ENCODE data around the gene ZNF740.

Gene ZNF740

GRCh38 chr12:53214221-53214620 lies 33.7 kb downstream of the ZNF740 start:
- no peak for DNase-seq (ENCODE audit: low read depth)

GRCh38 chr12:53214687-53215455 lies 34.3 kb downstream of the ZNF740 start:
- no peak for DNase-seq (ENCODE audit: low read depth)

GRCh38 chr12:53215497-53215896 lies 35.0 kb downstream of the ZNF740 start:
- DNase-seq (ENCODE audit: low read depth), result no peak

- peak; percentile 67 for DNase-seq (ENCODE audit: low read depth)
Observed at GRCh38 chr12:53217051-53217930, 36.8 kb downstream of the ZNF740 start.

- no peak for DNase-seq (ENCODE audit: low read depth)
Observed at GRCh38 chr12:53217931-53218307, 37.4 kb downstream of the ZNF740 start.

GRCh38 chr12:53218551-53219291 lies 38.2 kb downstream of the ZNF740 start:
- no peak for DNase-seq (ENCODE audit: low read depth)

- DNase-seq (ENCODE audit: low read depth), result peak; percentile 63
Observed at GRCh38 chr12:53219292-53219955, 38.9 kb downstream of the ZNF740 start.

GRCh38 chr12:53219956-53220693 lies 39.6 kb downstream of the ZNF740 start:
- DNase-seq (ENCODE audit: low read depth), result peak; percentile 86

GRCh38 chr12:53220694-53221202 lies 40.2 kb downstream of the ZNF740 start:
- DNase-seq (ENCODE audit: low read depth), result peak; percentile 95

- DNase-seq (ENCODE audit: low read depth), result peak; percentile 65
Observed at GRCh38 chr12:53221203-53222080, 40.9 kb downstream of the ZNF740 start.

- DNase-seq (ENCODE audit: low read depth), result no peak
Observed at GRCh38 chr12:53222170-53222721, 41.7 kb downstream of the ZNF740 start.

- DNase-seq (ENCODE audit: low read depth), result no peak
Observed at GRCh38 chr12:53222806-53223261, 42.3 kb downstream of the ZNF740 start.

- peak; percentile 48 for DNase-seq (ENCODE audit: low read depth)
Observed at GRCh38 chr12:53223389-53224060, 43.0 kb downstream of the ZNF740 start.

GRCh38 chr12:53224061-53224896 lies 43.8 kb downstream of the ZNF740 start:
- DNase-seq (ENCODE audit: low read depth), result peak; percentile 45

- DNase-seq (ENCODE audit: low read depth), result no peak
Observed at GRCh38 chr12:53224897-53225634, 44.5 kb downstream of the ZNF740 start.

- no peak for DNase-seq (ENCODE audit: low read depth)
Observed at GRCh38 chr12:53225635-53226424, 45.3 kb downstream of the ZNF740 start.

Measured in ELR (cell line).